DMS53 treated with DMSO at 0.1 percent for 48 hours (cell line): Measurements from ENCODE around the gene SLC23A2.

Experiments used
- DNase-seq: peaks from one replicate; lab custom pipeline; 2025; ENCODE audit not compliant: unreplicated experiment; lab: John Stamatoyannopoulos, UW

SLC23A2 gene

DNA sequence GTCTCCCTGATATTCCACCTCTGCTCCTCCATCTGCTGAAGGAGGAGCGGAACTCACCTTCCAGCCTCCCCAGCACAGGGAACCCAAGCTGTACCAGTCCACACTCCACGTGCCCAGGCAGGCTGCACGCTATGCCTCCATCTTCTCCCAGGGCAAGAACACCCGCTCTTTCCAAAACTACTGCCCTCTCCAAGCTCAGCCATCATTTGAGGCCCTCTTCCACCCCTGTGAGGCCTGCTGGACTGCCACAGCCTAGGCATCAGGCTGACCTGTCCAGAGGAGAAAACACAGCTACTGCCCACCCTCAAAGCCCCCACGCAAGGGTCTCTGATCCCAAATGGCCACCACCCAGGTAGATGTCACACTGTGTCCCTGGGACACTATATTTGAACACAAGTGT is 179.7 kb downstream of the SLC23A2 start:
- no peak for DNase-seq

DNA sequence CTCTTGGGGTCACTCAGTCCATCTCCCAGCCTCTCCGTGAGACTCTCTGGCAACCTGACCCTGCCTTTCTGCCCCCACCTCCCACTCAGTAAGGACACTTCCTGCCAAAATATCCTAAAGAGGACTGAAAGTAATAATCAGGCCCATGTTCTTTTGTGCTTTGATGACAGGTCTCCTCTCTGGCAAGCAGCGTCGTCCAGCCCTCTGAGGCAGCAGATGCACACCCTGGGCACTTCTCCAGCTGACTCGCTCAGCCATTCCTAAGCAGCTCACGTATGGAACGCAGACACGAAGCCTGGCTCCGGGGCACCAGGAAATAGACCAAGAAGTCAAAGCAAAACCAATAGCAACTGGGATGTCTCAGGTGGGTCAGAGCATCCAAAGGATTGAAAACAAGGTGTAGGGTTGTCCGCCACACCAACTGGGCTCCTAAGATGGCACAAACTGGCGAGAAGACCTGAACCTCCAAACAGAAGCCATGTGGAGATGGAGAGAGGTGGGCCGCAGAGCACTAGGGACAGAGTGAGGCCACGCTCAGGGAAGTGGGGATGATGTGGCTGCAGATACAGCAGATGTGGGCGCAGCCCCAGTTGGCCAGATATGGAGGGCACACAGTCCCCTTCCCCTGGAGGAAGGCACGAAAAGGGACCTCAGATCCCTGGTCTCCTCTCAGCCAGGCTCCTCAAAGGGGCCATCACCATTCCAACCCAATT is 180.3 kb downstream of the SLC23A2 start:
- no peak for DNase-seq

DNA sequence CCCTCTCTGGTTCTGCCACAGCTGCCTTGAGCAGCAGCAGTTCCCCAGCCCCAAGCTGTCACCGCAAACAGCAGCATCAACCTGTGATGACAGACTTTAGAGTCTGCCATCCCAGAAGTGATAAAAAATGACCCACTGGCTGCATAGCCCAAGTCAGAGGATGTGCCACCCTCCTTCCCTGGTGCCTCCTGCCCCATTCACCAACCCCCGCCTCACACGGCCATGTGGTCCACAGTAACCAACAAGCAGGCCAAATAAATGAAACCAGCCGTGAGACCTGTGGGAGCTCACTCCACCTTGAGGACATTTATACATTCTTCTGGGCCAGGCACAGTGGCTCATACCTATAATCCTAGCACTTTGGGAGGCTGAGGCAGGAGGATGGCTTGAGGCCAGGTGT is 181.4 kb downstream of the SLC23A2 start:
- no peak for DNase-seq

GRCh38 chr20:4817230-4817671 is 184.1 kb downstream of the SLC23A2 start:
- no peak for DNase-seq

- no peak for DNase-seq
Measured at GRCh38 chr20:4815628-4816027, 185.7 kb downstream of the SLC23A2 start.

GRCh38 chr20:4814696-4815252 is 186.5 kb downstream of the SLC23A2 start:
- no peak for DNase-seq

- DNase-seq: no peak
Measured at GRCh38 chr20:4813863-4814695, 187.2 kb downstream of the SLC23A2 start.

GRCh38 chr20:4813076-4813862 is 188.0 kb downstream of the SLC23A2 start:
- no peak for DNase-seq

DNA sequence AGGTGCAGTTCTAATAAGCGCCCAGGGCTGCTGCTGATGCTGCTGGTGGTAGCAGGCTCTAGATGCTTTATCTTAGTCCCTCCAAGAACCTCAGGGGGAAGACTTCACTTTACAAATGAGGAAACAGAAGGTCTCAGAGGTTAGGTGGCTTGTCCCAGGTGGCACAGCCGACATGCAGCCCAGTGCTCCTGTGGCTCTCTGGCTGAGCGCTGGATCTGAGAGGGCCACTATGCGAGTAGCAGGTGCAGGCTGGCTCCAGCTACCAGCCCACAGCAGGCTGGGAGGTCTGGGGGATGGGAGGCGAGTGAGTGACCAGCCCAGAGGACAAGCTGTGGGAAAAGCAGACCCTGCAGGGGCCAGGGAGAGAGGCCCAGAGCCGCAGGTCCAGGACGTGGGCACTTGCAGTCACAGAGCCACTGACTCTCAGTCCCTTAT is 188.7 kb downstream of the SLC23A2 start:
- no peak for DNase-seq

DNA sequence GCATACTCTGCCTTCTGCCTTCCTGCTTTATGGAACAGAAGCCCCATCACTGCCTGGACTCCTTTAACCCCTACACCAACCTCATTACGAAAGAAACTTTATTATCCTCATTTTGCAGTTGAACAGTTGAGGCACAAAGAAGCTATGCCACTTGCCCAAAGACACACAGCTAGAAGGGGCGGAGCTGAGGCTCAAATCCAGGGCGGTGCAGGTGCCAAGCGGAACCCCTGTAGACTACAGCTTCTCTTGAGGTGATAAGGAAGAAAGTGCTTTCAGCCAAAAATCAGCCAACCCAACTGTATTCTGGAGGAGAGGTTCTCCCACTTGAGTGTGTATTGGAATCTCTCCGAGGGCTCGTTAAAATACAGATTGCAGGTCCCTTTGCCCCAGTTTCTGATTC is 189.1 kb downstream of the SLC23A2 start:
- no peak for DNase-seq

DNA sequence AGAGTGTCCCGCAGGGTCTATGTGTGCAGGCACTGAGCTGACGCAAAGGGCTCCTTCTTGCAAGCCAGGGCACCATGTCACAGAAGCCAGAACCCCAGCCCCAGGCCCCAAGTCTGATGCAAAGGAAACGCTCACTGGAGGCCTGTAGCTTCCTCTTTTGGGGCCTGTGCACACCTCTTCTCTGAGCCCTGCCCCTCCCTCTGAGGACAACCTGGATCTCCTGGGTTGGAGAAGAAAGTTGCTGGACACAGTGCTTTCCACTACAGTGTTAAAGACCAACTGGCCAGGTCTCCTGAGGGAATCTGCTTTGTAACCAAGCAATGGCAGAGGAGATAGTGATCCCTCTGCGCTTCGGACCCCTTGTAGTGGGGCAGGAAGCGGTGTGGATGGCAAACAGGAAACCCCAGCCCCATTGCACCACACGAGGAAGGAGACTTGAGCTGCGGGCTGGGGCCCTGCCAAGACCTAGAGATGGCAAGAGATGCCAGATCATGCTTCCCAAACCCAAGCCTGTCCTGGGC is 189.6 kb downstream of the SLC23A2 start:
- DNase-seq: no peak

- DNase-seq: no peak
Measured at GRCh38 chr20:4811257-4811656, 190.1 kb downstream of the SLC23A2 start.

GRCh38 chr20:4810426-4811019 is 190.8 kb downstream of the SLC23A2 start:
- DNase-seq: no peak

GRCh38 chr20:4809707-4810106 is 191.6 kb downstream of the SLC23A2 start:
- no peak for DNase-seq

GRCh38 chr20:4808872-4809271 is 192.4 kb downstream of the SLC23A2 start:
- no peak for DNase-seq

- no peak for DNase-seq
Measured at GRCh38 chr20:4805663-4806449, 195.5 kb downstream of the SLC23A2 start.

DNA sequence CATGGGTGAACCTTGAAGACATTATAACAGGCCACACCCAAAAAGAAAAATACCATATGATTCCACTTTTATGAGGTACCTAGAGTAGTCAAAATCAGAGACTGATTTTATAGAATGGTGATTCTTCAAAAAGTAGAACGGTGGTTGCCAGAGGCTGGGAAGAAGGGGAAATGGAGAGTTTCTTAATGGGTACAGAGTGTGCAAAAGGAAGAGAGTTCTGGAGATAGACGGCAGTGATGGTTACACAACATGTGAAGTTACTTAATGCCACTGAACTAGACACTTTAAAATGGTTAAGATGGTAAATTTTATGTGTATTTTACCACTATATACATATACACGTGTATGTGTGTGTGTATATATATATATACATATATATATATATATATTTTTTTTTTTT is 198.8 kb downstream of the SLC23A2 start:
- DNase-seq: no peak
